Right lung (tissue), 10 donors: ENCODE measurements around the gene NPFFR1. TPM values are rescaled to one million over a fixed set of nuclear protein-coding genes. Genes with fewer than 3 reads are reported as not detected.

Experiments used
- DNase-seq, 2 donors: peaks; one replicate each; pipeline ENCODE4 v3.0.0-alpha.2; 2013
- long read RNA-seq, 8 donors: transcript quantifications; one replicate each; lab custom pipeline, GENCODE V29; 2026
- polyA plus RNA-seq, 5 donors: library from polyadenylated mRNA; unstranded; fragments of 120-200 nt; gene quantifications; one replicate each; pipeline versions ENCODE4 v1.2.1 to v1.2.3, GENCODE V29; 2013; ENCODE audit warnings: inconsistent platforms in 1 of 5, low replicate concordance in 1 of 5; ENCODE audit not compliant: insufficient read length in 5 of 5, insufficient read depth in 1 of 5

NPFFR1 gene
- polyA plus RNA-seq, result under 1 TPM; 0.22 to 0.66 (median 0.44) TPM
- long read RNA-seq, donor 1, result 0 reads
- long read RNA-seq, donor 2, result 0 reads
- long read RNA-seq, donor 3, result 0 reads
- long read RNA-seq, donor 4, result 0 reads
- long read RNA-seq, donor 5, result 0 reads
- long read RNA-seq, donor 6, result 0 reads
- long read RNA-seq, donor 7, result 0 reads
- long read RNA-seq, donor 8, result 0 reads

GRCh38 chr10:70283445-70284399 lies at the start of gene NPFFR1:
Gene NPFFR1 (minus strand): TSS chr10:70284004. CDS start chr10:70283676, 328 bp downstream.
- no peak for DNase-seq

- no peak for DNase-seq
These were observed 49.5 kb upstream of the NPFFR1 start for GRCh38 chr10:70333268-70333667.

GRCh38 chr10:70331486-70332268 lies 47.9 kb upstream of the NPFFR1 start:
- peak; percentile 67 to 68 for DNase-seq

GRCh38 chr10:70331160-70331485 lies 47.3 kb upstream of the NPFFR1 start:
- DNase-seq, result no peak

GRCh38 chr10:70330671-70331070 lies 46.9 kb upstream of the NPFFR1 start:
- DNase-seq, result no peak

GRCh38 chr10:70328967-70329366 lies 45.2 kb upstream of the NPFFR1 start:
- DNase-seq, result no peak

GRCh38 chr10:70328018-70328417 lies 44.2 kb upstream of the NPFFR1 start:
- no peak for DNase-seq

- DNase-seq, result no peak
These were observed 41.4 kb upstream of the NPFFR1 start for GRCh38 chr10:70324951-70325781.

GRCh38 chr10:70324339-70324861 lies 40.6 kb upstream of the NPFFR1 start:
- DNase-seq, result no peak

- DNase-seq, result no peak
These were observed 40.0 kb upstream of the NPFFR1 start for GRCh38 chr10:70323697-70324338.

- DNase-seq, result no peak
These were observed 39.4 kb upstream of the NPFFR1 start for GRCh38 chr10:70323138-70323696.

GRCh38 chr10:70321897-70322890 lies 38.4 kb upstream of the NPFFR1 start:
- DNase-seq, result no peak

GRCh38 chr10:70321233-70321632 lies 37.4 kb upstream of the NPFFR1 start:
- DNase-seq, result no peak

- no peak for DNase-seq
These were observed 36.9 kb upstream of the NPFFR1 start for GRCh38 chr10:70320751-70321150.

- DNase-seq, result no peak
These were observed 36.0 kb upstream of the NPFFR1 start for GRCh38 chr10:70319824-70320223.

GRCh38 chr10:70319183-70319582 lies 35.4 kb upstream of the NPFFR1 start:
- no peak for DNase-seq

GRCh38 chr10:70317943-70318318 lies 34.1 kb upstream of the NPFFR1 start:
- DNase-seq, result no peak

GRCh38 chr10:70317272-70317942 lies 33.6 kb upstream of the NPFFR1 start:
- DNase-seq, result no peak
